Inferior parietal cortex (tissue), 1 donor: ENCODE results near the gene CPTP.
"Not testable (repeated sequence)": the region's sequence is repeated elsewhere in the genome, so short reads cannot be mapped to it uniquely, and the experiment has no call there.

Source experiments
- DNase-seq: peaks from one replicate; pipeline ENCODE4 v3.0.0-alpha.2; 2016; ENCODE audit errors: extremely low spot score

The CPTP gene

GRCh38 chr1:1306661-1307260, 17.8 kb upstream of the CPTP start:
- no peak for DNase-seq

- DNase-seq: no peak
These were observed 17.2 kb upstream of the CPTP start for GRCh38 chr1:1307261-1307922.

- DNase-seq: peak; percentile 88
These were observed 16.5 kb upstream of the CPTP start, which contains the start of the genes ACAP3 and PUSL1 for GRCh38 chr1:1307923-1308755. ACAP3 (minus strand) TSS chr1:1307930; CDS start chr1:1307815, 115 bp downstream. PUSL1 (plus strand) TSS chr1:1308597; CDS start chr1:1308644, 47 bp downstream.

GRCh38 chr1:1308756-1309250, 15.8 kb upstream of the CPTP start:
- DNase-seq: no peak

- no peak for DNase-seq
These were observed 15.1 kb upstream of the CPTP start for GRCh38 chr1:1309251-1310108.

- DNase-seq: no peak
These were observed 14.6 kb upstream of the CPTP start for GRCh38 chr1:1310109-1310385.

- DNase-seq: no peak
These were observed 14.0 kb upstream of the CPTP start for GRCh38 chr1:1310476-1311053.

- DNase-seq: no peak
These were observed 13.2 kb upstream of the CPTP start for GRCh38 chr1:1311107-1312104.

- DNase-seq: no peak
These were observed 11.9 kb upstream of the CPTP start for GRCh38 chr1:1312450-1313314.

GRCh38 chr1:1313500-1314236, 10.9 kb upstream of the CPTP start:
- no peak for DNase-seq

GRCh38 chr1:1314237-1314586, 10.4 kb upstream of the CPTP start:
- no peak for DNase-seq

- DNase-seq: no peak
These were observed 9.8 kb upstream of the CPTP start for GRCh38 chr1:1314678-1315335.

- DNase-seq: no peak
These were observed 9.1 kb upstream of the CPTP start for GRCh38 chr1:1315435-1315954.

GRCh38 chr1:1316199-1316598, 8.4 kb upstream of the CPTP start:
- not testable (repeated sequence) for DNase-seq

GRCh38 chr1:1317420-1317819, 7.2 kb upstream of the CPTP start:
- no peak for DNase-seq

- peak; percentile 69 for DNase-seq
These were observed 6.4 kb upstream of the CPTP start for GRCh38 chr1:1318131-1318652.
